GM23338 (cell line): ENCODE results near the gene CCR7. TPM values are rescaled to one million over a fixed set of nuclear protein-coding genes. Genes with fewer than 3 reads are reported as not detected.

Source experiments
- ATAC-seq: fragments of 200-7000 bp; cut with Tn5 transposase; 3 replicates; pipeline ENCODE4 v1.9.1; 2020
- DNase-seq: peaks from one replicate; pipeline ENCODE4 v3.0.0-alpha.2; 2015; ENCODE audit warnings: low spot score
- H2AFZ ChIP-seq: fragments of 200-600 bp; sonication (generic); 2 replicates; pipeline ENCODE4 v1.8.0; 2016; ENCODE audit warnings: antibody characterized with exemption, mild to moderate bottlenecking, moderate library complexity
- H3F3A ChIP-seq: fragments of 200-600 bp; sonication (generic); replicated peaks from 2 replicates; pipeline ENCODE4 v1.8.0; 2017; ENCODE audit warnings: antibody characterized with exemption, mixed run types, low read depth
- H3K27ac ChIP-seq: fragments of 200-600 bp; sonication (generic); 2 replicates; pipeline ENCODE4 v1.6.1; 2016; ENCODE audit warnings: low read depth
- H3K27me3 ChIP-seq: fragments of 200-600 bp; sonication (generic); 2 replicates; pipeline ENCODE4 v1.8.0; 2016; ENCODE audit warnings: mild to moderate bottlenecking, mixed run types, moderate library complexity; ENCODE audit not compliant: insufficient read depth
- H3K36me3 ChIP-seq: fragments of 200-600 bp; sonication (generic); 2 replicates; pipeline ENCODE4 v1.8.0; 2016; ENCODE audit warnings: mild to moderate bottlenecking; ENCODE audit not compliant: insufficient read depth
- H3K4me1 ChIP-seq: fragments of 200-600 bp; sonication (generic); 2 replicates; pipeline ENCODE4 v1.8.0; 2016; ENCODE audit warnings: mild to moderate bottlenecking, moderate library complexity; ENCODE audit not compliant: insufficient read depth
- H3K4me2 ChIP-seq: fragments of 200-600 bp; sonication (generic); 2 replicates; pipeline ENCODE4 v1.7.1; 2017; ENCODE audit warnings: mixed run types
- H3K4me3 ChIP-seq: fragments of 200-600 bp; sonication (generic); 2 replicates; pipeline ENCODE4 v1.6.1; 2016; ENCODE audit warnings: mixed run types
- H3K79me2 ChIP-seq: fragments of 200-600 bp; sonication (generic); replicated peaks from 2 replicates; pipeline ENCODE4 v1.8.0; 2017; ENCODE audit warnings: mild to moderate bottlenecking; ENCODE audit not compliant: insufficient read depth
- H3K9me2 ChIP-seq: fragments of 200-600 bp; sonication (generic); 2 replicates; pipeline ENCODE4 v1.8.0; 2017; ENCODE audit not compliant: insufficient read depth
- H4K20me1 ChIP-seq: fragments of 200-600 bp; sonication (generic); replicated peaks from 2 replicates; pipeline ENCODE4 v1.8.0; 2017; ENCODE audit warnings: mild to moderate bottlenecking; ENCODE audit not compliant: insufficient read depth
- H3K27ac Mint-ChIP-seq: 2 replicates; pipeline ENCODE4 v1.8.0; 2020; ENCODE audit warnings: inconsistent platforms, mild to moderate bottlenecking, moderate library complexity, mixed read lengths
- H3K27me3 Mint-ChIP-seq: 3 replicates; pipeline ENCODE4 v1.8.0; 2022; ENCODE audit warnings: low read depth, mild to moderate bottlenecking, moderate library complexity, mixed read lengths, inconsistent platforms; ENCODE audit not compliant: insufficient read depth, poor library complexity
- H3K36me3 Mint-ChIP-seq: 3 replicates; pipeline ENCODE4 v1.8.0; 2021; ENCODE audit warnings: low read depth, mild to moderate bottlenecking, inconsistent platforms, moderate library complexity, mixed read lengths
- H3K4me1 Mint-ChIP-seq: 3 replicates; pipeline ENCODE4 v1.8.0; 2020; ENCODE audit warnings: mild to moderate bottlenecking, inconsistent platforms, mixed read lengths
- H3K4me3 Mint-ChIP-seq: 3 replicates; pipeline ENCODE4 v1.8.0; 2021; ENCODE audit warnings: moderate library complexity, mild to moderate bottlenecking, inconsistent platforms, mixed read lengths
- H3K9me3 Mint-ChIP-seq: 3 replicates; pipeline ENCODE4 v1.8.0; 2020; ENCODE audit warnings: moderate library complexity, mild to moderate bottlenecking, inconsistent platforms, mixed read lengths
- ETS1 ChIP-seq: IDR thresholded peaks from 2 replicates; pipeline ENCODE4 v1.6.1; 2016; ENCODE audit warnings: antibody characterized with exemption
- EZH2phosphoT487 ChIP-seq: fragments of 200-600 bp; sonication (generic); IDR thresholded peaks from one replicate; pipeline ENCODE4 v1.8.1; 2018; ENCODE audit warnings: antibody characterized with exemption; ENCODE audit not compliant: unreplicated experiment
- POLR2AphosphoS5 ChIP-seq: IDR thresholded peaks from 2 replicates; pipeline ENCODE4 v1.6.1; 2016; ENCODE audit warnings: antibody characterized with exemption, low read depth
- STAT1 ChIP-seq: IDR thresholded peaks from one replicate; pipeline ENCODE4 v1.6.1; 2016; ENCODE audit warnings: antibody characterized with exemption; ENCODE audit not compliant: unreplicated experiment
- ZNF114 ChIP-seq: fragments of 250-450 bp; sonication (Bioruptor Pico); IDR thresholded peaks from 2 replicates; pipeline ENCODE4 v1.5.0; 2020; ENCODE audit warnings: mild to moderate bottlenecking, moderate library complexity
- ZNF331 ChIP-seq: fragments of 250-450 bp; sonication (Bioruptor Pico); IDR thresholded peaks from 2 replicates; pipeline ENCODE4 v1.5.0; 2020; ENCODE audit warnings: low read depth, mild to moderate bottlenecking, moderate library complexity
- polyA plus RNA-seq: library from polyadenylated mRNA; unstranded; fragments of >200 nt; fragmentation: Nextera tagmentation; extraction: Ambion mirVana; gene quantifications from 2 replicates; pipeline ENCODE4 v1.2.1, GENCODE V29; 2016
- total RNA-seq: library from RNA; depleted of rRNA; stranded (reverse); fragments of >200 nt; shearing (Covaris generic); gene quantifications from 2 replicates; pipeline ENCODE4 v1.2.3, GENCODE V29; 2014
- TF ChIP-seq, protein P1 (sequence below): IDR thresholded peaks from one replicate; pipeline ENCODE4 v1.6.1; 2018; ENCODE audit warnings: antibody characterized with exemption; ENCODE audit not compliant: unreplicated experiment

The CCR7 gene
- total and polyA plus RNA-seq, 2 experiments from 2014 or later, result 0.37 to 0.59 TPM

DNA sequence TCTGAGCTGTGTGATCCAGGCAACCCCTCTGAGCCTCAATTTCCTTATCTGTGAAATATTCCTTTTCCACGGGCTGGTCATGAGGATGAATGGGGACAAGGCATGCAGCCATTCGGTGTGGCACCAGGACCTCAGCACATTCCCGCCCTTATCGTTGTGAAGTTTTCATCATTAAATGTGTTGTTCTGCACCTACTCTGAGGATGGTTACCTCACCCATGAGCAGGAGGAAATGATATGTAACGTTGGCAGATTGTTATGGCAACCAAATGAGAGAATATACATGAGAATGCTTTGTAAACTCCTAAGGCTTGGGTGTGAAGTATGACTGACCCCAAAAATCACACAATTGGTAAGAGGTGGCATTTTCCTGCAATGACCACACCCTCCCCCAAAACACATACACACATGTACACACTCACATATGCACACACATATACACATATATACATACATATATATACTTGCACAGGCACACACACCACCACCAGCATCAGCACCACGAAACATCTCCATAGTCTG is 42.8 kb upstream of the CCR7 start:
- H3K9me2 ChIP-seq, result no peaks in the 10 kb centered on the region
- H4K20me1 ChIP-seq, result no peaks in the 10 kb centered on the region
- Mint-ChIP-seq H3K27ac (no peak overlapping the region), H3K9me3 (no peaks in the 10 kb centered on the region; the same call in 2 of the 3 replicates), H3K4me3 (no peak overlapping the region), H3K27me3 (no peaks in the 10 kb centered on the region), H3K36me3 (no peaks in the 10 kb centered on the region), H3K4me1 (peaks cover 17% of the 10 kb centered on the region)
- no peaks in the 10 kb centered on the region for H3K27me3 ChIP-seq
- H3F3A ChIP-seq, result no peaks in the 10 kb centered on the region
- H2AFZ ChIP-seq, result no peak overlapping the region
- H3K4me2 ChIP-seq, result no peak overlapping the region
- DNase-seq (no peak), ATAC-seq (no peak)
- no peak overlapping the region for H3K4me3 ChIP-seq
- no peaks in the 10 kb centered on the region for H3K79me2 ChIP-seq
- TF ChIP-seq, protein P1, sequence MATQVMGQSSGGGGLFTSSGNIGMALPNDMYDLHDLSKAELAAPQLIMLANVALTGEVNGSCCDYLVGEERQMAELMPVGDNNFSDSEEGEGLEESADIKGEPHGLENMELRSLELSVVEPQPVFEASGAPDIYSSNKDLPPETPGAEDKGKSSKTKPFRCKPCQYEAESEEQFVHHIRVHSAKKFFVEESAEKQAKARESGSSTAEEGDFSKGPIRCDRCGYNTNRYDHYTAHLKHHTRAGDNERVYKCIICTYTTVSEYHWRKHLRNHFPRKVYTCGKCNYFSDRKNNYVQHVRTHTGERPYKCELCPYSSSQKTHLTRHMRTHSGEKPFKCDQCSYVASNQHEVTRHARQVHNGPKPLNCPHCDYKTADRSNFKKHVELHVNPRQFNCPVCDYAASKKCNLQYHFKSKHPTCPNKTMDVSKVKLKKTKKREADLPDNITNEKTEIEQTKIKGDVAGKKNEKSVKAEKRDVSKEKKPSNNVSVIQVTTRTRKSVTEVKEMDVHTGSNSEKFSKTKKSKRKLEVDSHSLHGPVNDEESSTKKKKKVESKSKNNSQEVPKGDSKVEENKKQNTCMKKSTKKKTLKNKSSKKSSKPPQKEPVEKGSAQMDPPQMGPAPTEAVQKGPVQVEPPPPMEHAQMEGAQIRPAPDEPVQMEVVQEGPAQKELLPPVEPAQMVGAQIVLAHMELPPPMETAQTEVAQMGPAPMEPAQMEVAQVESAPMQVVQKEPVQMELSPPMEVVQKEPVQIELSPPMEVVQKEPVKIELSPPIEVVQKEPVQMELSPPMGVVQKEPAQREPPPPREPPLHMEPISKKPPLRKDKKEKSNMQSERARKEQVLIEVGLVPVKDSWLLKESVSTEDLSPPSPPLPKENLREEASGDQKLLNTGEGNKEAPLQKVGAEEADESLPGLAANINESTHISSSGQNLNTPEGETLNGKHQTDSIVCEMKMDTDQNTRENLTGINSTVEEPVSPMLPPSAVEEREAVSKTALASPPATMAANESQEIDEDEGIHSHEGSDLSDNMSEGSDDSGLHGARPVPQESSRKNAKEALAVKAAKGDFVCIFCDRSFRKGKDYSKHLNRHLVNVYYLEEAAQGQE, result no peak
- no peak for TF ChIP-seq ETS1
- TF ChIP-seq ZNF331 (CRISPR knock-in tag), result no peak
- no peak for TF ChIP-seq POLR2AphosphoS5
- TF ChIP-seq ZNF114, result no peak
- H3K4me1 ChIP-seq, result peaks cover 7% of the 10 kb centered on the region
- no peaks in the 10 kb centered on the region for H3K36me3 ChIP-seq
- H3K27ac ChIP-seq, result no peak overlapping the region

DNA sequence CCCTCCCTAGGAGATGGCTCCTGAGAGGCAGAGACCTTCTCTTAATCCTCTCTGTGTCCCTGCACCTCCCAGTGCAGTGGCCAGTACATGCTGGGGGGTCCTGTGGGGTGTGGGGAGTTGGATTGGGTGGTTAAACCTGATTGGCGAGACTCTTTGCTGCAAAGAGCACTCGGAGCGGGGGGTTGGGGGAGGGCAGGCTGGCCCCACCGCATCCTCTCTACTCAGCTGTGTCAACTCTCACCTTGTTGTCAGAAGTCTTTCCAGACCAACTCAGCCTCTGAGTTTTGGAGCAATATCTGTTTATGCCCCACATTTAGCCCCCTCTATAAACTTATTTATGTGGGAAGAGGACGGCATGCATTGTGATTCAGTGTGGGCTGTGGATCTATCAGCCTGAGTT is 42.4 kb upstream of the CCR7 start:
- no peaks in the 10 kb centered on the region for H3K27me3 Mint-ChIP-seq
- no peaks in the 10 kb centered on the region for H3F3A ChIP-seq
- H3K27ac ChIP-seq, result no peak overlapping the region
- no peaks in the 10 kb centered on the region for H4K20me1 ChIP-seq
- ATAC-seq (no peak; the same call in 2 of the 3 replicates), DNase-seq (no peak)
- no peaks in the 10 kb centered on the region for H3K9me2 ChIP-seq
- H3K79me2 ChIP-seq, result no peaks in the 10 kb centered on the region
- H3K9me3 Mint-ChIP-seq, result no peaks in the 10 kb centered on the region; the same call in 2 of the 3 replicates
- peaks cover 17% of the 10 kb centered on the region for H3K4me1 Mint-ChIP-seq
- no peak overlapping the region for H3K4me3 Mint-ChIP-seq
- 0 out of 2 replicates have a peak overlapping the region, but pooled peaks have one; percentile 66 for H2AFZ ChIP-seq
- H3K36me3 ChIP-seq, result no peaks in the 10 kb centered on the region
- no peak overlapping the region for H3K4me2 ChIP-seq
- no peaks in the 10 kb centered on the region for H3K27me3 ChIP-seq
- H3K36me3 Mint-ChIP-seq, result no peaks in the 10 kb centered on the region
- H3K4me1 ChIP-seq, result peaks cover 7% of the 10 kb centered on the region
- H3K27ac Mint-ChIP-seq, result no peak overlapping the region
- no peak overlapping the region for H3K4me3 ChIP-seq
- TF ChIP-seq ZNF331 (CRISPR knock-in tag) (no peak), EZH2phosphoT487 (no peak), STAT1 (no peak), POLR2AphosphoS5 (no peak)
- TF ChIP-seq, protein P1, result no peak
